BE2C (cell line): ENCODE data around the gene PCNP.

Source experiments
- DNase-seq: peaks from one replicate; pipeline ENCODE4 v3.0.0-alpha.2; 2020
- H3K27me3 ChIP-seq: fragments of 250-450 bp; sonication (Bioruptor Pico); 2 replicates; pipeline ENCODE4 v1.5.1; 2020; ENCODE audit warnings: mild to moderate bottlenecking
- H3K36me3 ChIP-seq: fragments of 250-450 bp; sonication (Bioruptor Pico); 2 replicates; pipeline ENCODE4 v1.5.1; 2020; ENCODE audit warnings: mild to moderate bottlenecking
- H3K4me1 ChIP-seq: fragments of 250-450 bp; sonication (Bioruptor Pico); 2 replicates; pipeline ENCODE4 v1.5.1; 2020
- H3K4me3 ChIP-seq: 2 replicates; pipeline ENCODE4 v1.5.1; 2011; ENCODE audit warnings: low read depth, low read length
- H3K9me3 ChIP-seq: fragments of 250-450 bp; sonication (Bioruptor Pico); 2 replicates; pipeline ENCODE4 v1.5.1; 2020
- TF ChIP-seq, protein P1 (sequence below): IDR thresholded peaks from 2 replicates; pipeline ENCODE4 v1.5.1; 2012; ENCODE audit warnings: mild to moderate bottlenecking, low read depth, low read length

The PCNP gene

GRCh38 chr3:101634591-101635196 lies 60.7 kb downstream of the PCNP start:
- TF ChIP-seq, protein P1, sequence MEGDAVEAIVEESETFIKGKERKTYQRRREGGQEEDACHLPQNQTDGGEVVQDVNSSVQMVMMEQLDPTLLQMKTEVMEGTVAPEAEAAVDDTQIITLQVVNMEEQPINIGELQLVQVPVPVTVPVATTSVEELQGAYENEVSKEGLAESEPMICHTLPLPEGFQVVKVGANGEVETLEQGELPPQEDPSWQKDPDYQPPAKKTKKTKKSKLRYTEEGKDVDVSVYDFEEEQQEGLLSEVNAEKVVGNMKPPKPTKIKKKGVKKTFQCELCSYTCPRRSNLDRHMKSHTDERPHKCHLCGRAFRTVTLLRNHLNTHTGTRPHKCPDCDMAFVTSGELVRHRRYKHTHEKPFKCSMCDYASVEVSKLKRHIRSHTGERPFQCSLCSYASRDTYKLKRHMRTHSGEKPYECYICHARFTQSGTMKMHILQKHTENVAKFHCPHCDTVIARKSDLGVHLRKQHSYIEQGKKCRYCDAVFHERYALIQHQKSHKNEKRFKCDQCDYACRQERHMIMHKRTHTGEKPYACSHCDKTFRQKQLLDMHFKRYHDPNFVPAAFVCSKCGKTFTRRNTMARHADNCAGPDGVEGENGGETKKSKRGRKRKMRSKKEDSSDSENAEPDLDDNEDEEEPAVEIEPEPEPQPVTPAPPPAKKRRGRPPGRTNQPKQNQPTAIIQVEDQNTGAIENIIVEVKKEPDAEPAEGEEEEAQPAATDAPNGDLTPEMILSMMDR = no peak
- Histone ChIP-seq H3K4me1 (no peaks in the 10 kb centered on the region), H3K9me3 (no peaks in the 10 kb centered on the region), H3K27me3 (no peaks in the 10 kb centered on the region), H3K36me3 (no peaks in the 10 kb centered on the region), H3K4me3 (no peak overlapping the region)
- no peak for DNase-seq

DNA sequence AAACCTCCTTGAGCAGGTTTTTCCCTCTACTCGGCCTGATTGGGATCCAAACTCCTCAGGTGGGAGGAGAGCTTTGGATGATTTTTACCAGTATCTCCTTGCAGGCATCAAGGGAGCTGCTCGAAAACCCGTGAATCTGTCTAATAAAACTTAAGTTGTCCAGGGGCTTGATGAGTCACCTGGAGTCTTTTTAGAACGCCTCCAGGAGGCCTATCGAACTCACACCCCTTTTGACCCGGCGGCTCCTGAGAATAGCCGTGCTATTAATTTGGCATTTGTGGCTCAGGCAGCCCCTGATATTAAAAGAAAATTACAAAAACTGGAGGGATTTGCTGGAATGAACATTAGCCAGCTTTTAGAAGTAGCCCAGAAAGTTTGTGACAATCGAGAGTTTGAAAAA lies 61.4 kb downstream of the PCNP start:
- no peak for DNase-seq
- no peak overlapping the region for H3K4me3 ChIP-seq
- no peaks in the 10 kb centered on the region for H3K9me3 ChIP-seq
- no peaks in the 10 kb centered on the region for H3K36me3 ChIP-seq
- H3K4me1 ChIP-seq = no peaks in the 10 kb centered on the region
- H3K27me3 ChIP-seq = no peaks in the 10 kb centered on the region
- TF ChIP-seq, protein P1 = no peak

DNA sequence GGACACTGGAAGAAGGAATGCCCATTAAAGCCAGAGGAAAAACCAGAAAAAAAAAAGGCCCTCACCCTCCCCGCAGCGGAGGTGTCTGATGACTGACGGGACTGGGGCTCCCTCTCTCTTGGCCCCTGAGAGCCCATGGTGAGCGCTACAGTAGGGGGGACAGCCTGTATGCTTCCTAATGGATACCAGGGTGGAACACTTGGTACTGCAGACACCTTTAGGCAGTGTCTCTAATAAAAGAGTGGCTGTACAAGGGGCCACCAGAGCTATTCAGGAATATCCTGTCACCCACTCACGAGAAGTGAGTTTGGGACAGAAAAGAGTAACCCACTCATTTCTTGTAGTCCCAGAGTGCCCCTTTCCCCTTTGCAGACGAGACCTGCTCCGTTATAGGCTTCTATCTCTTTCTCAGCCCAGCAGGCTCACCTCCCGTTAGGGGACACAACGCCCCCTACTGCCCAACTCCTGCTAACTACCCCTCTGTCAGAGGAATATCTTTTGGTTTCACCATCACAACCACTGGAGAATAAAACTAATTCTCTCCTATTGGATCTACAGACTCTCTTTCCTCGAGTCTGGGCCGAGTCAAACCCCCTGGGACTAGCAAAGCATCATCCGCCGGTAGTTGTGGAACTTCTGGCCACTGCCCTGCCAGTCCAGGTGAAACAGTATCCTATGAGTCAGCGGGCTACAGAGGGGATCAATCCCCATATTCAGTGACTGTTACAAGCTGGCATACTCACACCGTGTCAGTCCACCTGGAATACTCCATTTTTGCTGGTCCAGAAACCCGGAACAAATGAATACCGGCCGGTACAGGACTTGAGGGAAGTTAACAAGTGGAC lies 62.2 kb downstream of the PCNP start:
- H3K4me3 ChIP-seq = no peak overlapping the region
- TF ChIP-seq, protein P1 = peak; percentile 86

DNA sequence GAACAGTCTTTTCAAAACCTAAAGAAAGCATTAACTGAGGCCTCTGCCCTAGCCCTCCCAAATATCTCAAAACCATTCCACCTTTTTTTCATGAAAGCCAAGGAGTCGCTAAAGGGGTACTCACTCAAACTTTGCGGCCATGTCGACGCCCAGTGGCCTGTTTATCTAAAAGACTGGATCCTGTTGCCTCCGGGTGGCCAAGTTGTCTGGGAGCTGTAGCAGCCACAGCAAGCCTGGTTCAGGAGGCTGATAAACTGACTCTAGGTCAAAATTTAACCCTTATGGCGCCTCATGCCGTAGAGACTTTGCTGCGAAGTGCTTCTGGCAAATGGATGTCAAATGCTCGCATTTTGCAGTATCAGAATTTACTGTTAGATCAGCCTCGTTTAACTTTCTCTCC lies 63.5 kb downstream of the PCNP start:
- H3K4me1 ChIP-seq = no peaks in the 10 kb centered on the region
- no peaks in the 10 kb centered on the region for H3K9me3 ChIP-seq
- no peaks in the 10 kb centered on the region for H3K36me3 ChIP-seq
- H3K27me3 ChIP-seq = no peaks in the 10 kb centered on the region
- TF ChIP-seq, protein P1 = no peak
- H3K4me3 ChIP-seq = no peak overlapping the region
- no peak for DNase-seq

More for the DNA sequence above, 62.2 kb downstream of the PCNP start:
- DNase-seq = peak; percentile 84
- Histone ChIP-seq H3K9me3 (no peaks in the 10 kb centered on the region), H3K27me3 (no peaks in the 10 kb centered on the region), H3K36me3 (no peaks in the 10 kb centered on the region), H3K4me1 (no peaks in the 10 kb centered on the region)

GRCh38 chr3:101638261-101638745 lies 64.3 kb downstream of the PCNP start:
- TF ChIP-seq, protein P1 = no peak
- no peak for DNase-seq
- Histone ChIP-seq H3K36me3 (no peaks in the 10 kb centered on the region), H3K4me3 (no peak overlapping the region), H3K27me3 (no peaks in the 10 kb centered on the region), H3K9me3 (no peaks in the 10 kb centered on the region), H3K4me1 (no peaks in the 10 kb centered on the region)
